HCT116 (cell line): Measurements from ENCODE around the gene PITPNC1.

ENCODE experiments used
- ATF3 ChIP-seq: IDR thresholded peaks from 2 replicates; pipeline ENCODE4 v1.6.1; 2012
- CBX3 ChIP-seq: IDR thresholded peaks from 2 replicates; pipeline ENCODE4 v1.6.1; 2012; ENCODE audit warnings: low read depth
- CEBPB ChIP-seq: IDR thresholded peaks from 2 replicates; pipeline ENCODE4 v1.6.1; 2012; ENCODE audit warnings: low read depth
- CTCF ChIP-seq, 3 experiments: fragments of 200-600 bp in 1 of 3; sonication (generic) in 1 of 3; IDR thresholded peaks in 2 of 3; conservative IDR thresholded peaks in 1 of 3; 2 replicates each; pipeline ENCODE4 v1.5.1; 2012 to 2017; ENCODE audit warnings: low read depth in 2 of 3, low read length in 2 of 3, antibody characterized with exemption in 1 of 3, borderline replicate concordance in 1 of 3, control low read depth in 1 of 3, mild to moderate bottlenecking in 1 of 3, mixed read lengths in 1 of 3, mixed run types in 1 of 3, moderate library complexity in 1 of 3; ENCODE audit not compliant: insufficient read depth in 1 of 3
- EZH2 ChIP-seq: fragments of 200-600 bp; sonication (generic); IDR thresholded peaks from 2 replicates; pipeline ENCODE4 v1.6.1; 2017; ENCODE audit warnings: antibody characterized with exemption, mixed run types
- EZH2phosphoT487 ChIP-seq: fragments of 200-600 bp; IDR thresholded peaks from 2 replicates; pipeline ENCODE4 v1.6.1; 2018; ENCODE audit warnings: antibody characterized with exemption, borderline replicate concordance
- JUND ChIP-seq: IDR thresholded peaks from 2 replicates; pipeline ENCODE4 v1.6.1; 2012
- POLR2A ChIP-seq: IDR thresholded peaks from 2 replicates; pipeline ENCODE4 v1.7.0; 2011; ENCODE audit warnings: borderline replicate concordance; ENCODE audit not compliant: insufficient read depth, insufficient read length; ENCODE audit errors: extremely low read depth
- POLR2AphosphoS5 ChIP-seq: IDR thresholded peaks from 2 replicates; pipeline ENCODE4 v1.6.1; 2011; ENCODE audit warnings: mild to moderate bottlenecking, low read depth, low read length, moderate library complexity
- SRF ChIP-seq: IDR thresholded peaks from 2 replicates; pipeline ENCODE4 v1.6.1; 2012; ENCODE audit warnings: low read depth
- TCF7L2 ChIP-seq: IDR thresholded peaks from 2 replicates; pipeline ENCODE4 v1.7.0; 2011; ENCODE audit warnings: borderline replicate concordance, inconsistent platforms; ENCODE audit not compliant: insufficient read depth, insufficient read length; ENCODE audit errors: extremely low read depth
- ZBTB33 ChIP-seq: IDR thresholded peaks from 2 replicates; pipeline ENCODE4 v1.6.1; 2011; ENCODE audit warnings: mild to moderate bottlenecking, low read length, moderate library complexity; ENCODE audit not compliant: insufficient replicate concordance; ENCODE audit errors: extremely low read depth

- TF ChIP-seq CTCF (IDR thresholded peaks at IDR 0.05 in 2 of 3, conservative IDR thresholded peaks at IDR 0.05 in 1 of 3; ENCODE audit: borderline replicate concordance in 1 of 3, insufficient read depth in 1 of 3, low read depth in 2 of 3, low read length in 2 of 3), result no peak
- no peak for TF ChIP-seq POLR2AphosphoS5
- no peak for TF ChIP-seq SRF
- TF ChIP-seq CEBPB, result no peak
- TF ChIP-seq POLR2A, result no peak
- no peak for TF ChIP-seq JUND
- TF ChIP-seq ATF3, result no peak
- no peak for TF ChIP-seq EZH2
- TF ChIP-seq CBX3, result no peak
- TF ChIP-seq TCF7L2, result no peak
- no peak for TF ChIP-seq EZH2phosphoT487
- TF ChIP-seq ZBTB33, result no peak
These were observed 75.8 kb downstream of the PITPNC1 start for GRCh38 chr17:67452681-67453554.
